HG03520 (cell line): ENCODE data around the gene CCDC6.
"Not testable (repeated sequence)": the region's sequence is repeated elsewhere in the genome, so short reads cannot be mapped to it uniquely, and the experiment has no call there.

Experiments
- ATAC-seq: cut with Tn5 transposase; IDR thresholded peaks from one replicate; pipeline ENCODE4 v1.9.1; 2021; ENCODE audit warnings: mild to moderate bottlenecking, moderate library complexity; ENCODE audit not compliant: unreplicated experiment

The CCDC6 gene

DNA sequence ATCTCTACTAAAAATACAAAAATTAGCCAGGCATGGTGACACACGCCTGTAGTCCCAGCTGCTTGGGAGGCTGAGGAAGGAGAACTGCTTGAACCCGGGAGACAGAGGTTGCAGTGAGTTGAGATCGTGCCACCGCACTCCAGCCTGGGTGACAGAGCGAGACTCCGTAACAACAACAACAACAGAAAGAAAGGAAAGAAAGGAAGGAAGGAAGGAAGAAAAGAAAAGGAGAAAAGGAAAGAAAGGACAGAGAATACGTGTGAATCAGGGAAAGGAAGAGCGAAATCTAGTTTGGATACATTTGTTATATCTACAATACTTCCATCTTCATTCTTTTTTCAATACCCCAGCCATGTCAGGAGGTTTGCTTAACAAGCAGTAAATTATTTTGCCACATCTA lies 21.5 kb downstream of the CCDC6 start:
- not testable (repeated sequence) for ATAC-seq

GRCh38 chr10:59881640-59882039 lies 24.7 kb downstream of the CCDC6 start:
- ATAC-seq = no peak

DNA sequence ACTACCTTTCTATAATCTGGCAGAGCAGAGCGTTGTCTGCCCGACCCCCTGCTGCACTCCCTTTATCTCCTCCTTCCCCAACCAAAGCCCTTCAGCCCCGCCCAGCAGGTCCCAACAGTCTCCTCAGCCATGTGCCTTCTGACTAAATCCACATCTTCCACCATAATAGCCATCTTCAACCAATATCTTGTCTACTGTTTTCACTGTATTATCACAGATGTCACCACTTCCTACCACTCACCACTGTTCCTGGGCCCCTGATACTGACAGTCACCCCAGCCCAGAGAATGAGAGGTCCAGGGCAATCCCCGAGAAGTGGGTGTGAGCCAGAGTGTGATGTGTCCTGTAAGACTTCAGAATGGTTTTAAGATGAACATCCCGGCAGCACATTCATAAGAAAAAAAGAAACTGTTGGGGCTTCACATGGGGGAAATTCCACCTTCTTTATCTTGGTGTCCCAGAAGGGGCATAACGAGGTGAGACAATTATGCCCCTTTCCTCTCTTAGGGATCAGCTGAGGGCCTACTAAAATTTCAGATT lies 25.3 kb downstream of the CCDC6 start:
- ATAC-seq = peak; percentile 61

DNA sequence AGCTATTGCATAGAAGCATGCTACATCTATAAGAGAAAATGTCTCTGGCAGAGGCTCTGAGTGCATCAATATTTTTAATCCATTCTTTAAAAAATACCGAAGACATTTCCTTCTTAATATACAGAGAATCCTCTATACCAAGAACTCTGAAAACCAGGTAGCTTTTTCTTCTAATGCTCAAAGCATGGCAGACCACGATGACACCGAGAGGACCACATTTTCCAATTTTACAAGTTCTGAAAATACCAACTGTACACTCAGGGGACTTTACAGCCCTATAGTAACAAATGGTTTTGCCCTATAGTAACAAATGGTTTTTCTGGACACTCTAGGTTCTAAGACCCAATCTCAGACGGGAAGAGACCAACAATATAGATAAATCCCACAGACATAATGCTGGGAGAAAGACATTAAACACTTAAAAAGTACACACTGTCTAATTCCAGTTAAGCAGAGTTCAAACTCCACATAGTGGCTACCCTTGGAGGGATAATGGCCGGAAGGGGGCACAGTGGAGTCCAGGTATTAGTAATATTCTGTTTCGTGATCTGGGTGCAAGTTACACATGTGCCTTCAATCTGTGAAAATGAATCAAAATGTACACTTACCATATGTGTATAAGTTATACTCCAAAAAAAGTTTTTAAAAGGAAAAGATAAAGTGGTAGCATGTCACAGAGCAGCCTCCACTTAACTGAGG lies 26.2 kb downstream of the CCDC6 start:
- ATAC-seq = no peak

DNA sequence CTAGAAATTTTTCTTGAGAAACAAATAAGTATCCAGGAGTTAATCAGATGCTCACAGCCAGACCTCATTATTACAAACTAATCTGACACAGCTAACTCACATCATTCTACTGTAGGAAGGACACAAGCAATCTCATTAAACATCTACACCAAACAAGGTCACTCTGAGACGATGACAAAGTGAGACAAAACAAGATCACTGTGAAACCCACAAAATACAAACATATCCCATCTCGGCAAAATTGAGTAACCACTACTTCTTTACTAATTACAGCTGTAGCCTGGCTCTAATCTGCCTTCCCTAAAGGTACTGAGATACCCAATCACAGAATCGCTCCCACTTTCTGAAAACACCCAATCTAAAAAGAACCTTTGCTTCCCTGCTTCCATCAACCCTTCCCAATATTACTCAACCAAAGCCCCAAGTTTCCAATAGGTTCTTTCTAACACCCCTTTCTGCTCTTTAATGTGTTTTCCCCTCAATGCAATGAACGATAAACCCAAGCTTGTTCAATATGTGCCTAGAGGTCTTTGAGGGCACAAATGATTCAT lies 26.9 kb downstream of the CCDC6 start:
- peak; percentile 37 for ATAC-seq

DNA sequence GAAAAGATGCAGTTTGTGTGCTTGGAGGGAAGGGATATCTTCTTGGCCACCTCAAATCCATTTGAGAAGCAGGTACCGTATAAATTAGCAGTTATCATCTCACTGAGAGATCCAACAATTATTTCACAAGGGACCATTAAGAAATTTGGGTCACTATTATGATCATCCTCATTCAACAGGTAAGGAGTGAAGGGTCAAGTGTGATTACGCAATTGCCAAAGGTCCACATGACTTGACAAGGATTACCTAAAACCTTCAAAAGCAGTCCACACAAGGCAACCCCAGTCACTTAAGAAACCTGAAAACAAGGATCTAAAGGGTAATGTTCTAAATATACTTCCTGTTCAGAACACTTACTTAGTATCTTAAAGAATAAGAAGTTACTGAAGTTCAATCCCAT lies 27.4 kb downstream of the CCDC6 start:
- ATAC-seq = no peak

GRCh38 chr10:59878289-59878688 lies 28.1 kb downstream of the CCDC6 start:
- no peak for ATAC-seq

DNA sequence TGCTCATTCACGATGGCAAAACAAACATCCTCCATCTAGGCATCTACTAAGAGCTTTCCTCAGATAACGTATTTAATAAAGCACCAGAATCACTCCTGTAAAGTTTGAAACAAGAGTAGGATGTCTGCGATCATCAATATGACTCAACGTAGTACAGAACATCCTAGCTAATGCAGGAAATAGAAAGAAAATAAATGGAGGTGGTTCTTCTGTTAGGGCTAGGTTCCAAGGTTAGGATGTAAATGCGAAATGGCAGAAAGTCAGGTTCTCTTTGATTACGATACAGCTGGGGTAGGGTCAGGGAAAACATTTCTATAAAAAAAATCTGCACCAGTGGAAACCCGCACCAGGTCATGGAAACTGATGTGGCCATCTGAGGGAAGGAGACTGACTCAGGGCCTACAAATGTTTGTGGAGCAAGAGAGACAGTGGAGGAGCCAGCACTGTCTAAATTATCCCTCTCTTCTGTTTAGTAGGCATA lies 29.1 kb downstream of the CCDC6 start:
- no peak for ATAC-seq

DNA sequence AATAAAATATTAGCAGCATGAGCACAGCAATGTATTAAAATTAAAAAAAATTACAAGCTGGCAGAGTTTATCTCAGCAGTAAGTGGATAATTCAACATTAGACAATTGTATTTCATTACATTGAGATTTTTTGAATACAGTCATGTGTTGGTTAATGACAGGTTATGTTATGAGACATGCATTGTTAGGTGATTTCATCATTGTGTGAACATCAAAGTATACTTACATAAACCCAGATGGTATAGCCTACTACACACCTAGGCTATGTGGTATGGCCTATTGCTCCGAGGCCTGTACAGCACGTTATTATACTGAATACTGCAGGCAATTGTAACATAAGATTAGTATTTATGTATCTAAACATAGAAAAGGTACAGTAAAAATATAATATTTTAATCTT lies 29.7 kb downstream of the CCDC6 start:
- no peak for ATAC-seq

DNA sequence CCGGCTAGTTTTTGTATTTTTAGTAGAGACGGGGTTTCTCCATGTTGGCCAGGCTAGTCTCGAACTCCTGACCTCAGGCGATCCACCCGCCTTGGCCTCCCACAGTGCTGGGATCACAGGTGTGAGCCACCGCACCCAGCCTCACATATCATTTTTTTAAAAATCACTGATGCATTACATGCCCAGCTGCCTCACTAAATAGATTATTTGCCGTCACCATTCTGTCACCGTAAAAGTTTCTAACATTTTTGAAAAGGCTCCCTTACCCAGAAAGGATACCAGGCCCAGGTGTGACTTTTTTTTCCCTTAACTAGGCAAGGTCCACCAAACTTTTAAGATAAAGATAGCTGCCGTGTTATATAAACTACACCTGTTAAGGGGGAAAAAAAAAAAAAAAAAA lies 30.1 kb downstream of the CCDC6 start:
- not testable (repeated sequence) for ATAC-seq

- peak; percentile 62 for ATAC-seq
Measured at GRCh38 chr10:59873896-59874295, 32.5 kb downstream of the CCDC6 start.

GRCh38 chr10:59872892-59873463 lies 33.4 kb downstream of the CCDC6 start:
- no peak for ATAC-seq

GRCh38 chr10:59870152-59870551 lies 36.2 kb downstream of the CCDC6 start:
- no peak for ATAC-seq

DNA sequence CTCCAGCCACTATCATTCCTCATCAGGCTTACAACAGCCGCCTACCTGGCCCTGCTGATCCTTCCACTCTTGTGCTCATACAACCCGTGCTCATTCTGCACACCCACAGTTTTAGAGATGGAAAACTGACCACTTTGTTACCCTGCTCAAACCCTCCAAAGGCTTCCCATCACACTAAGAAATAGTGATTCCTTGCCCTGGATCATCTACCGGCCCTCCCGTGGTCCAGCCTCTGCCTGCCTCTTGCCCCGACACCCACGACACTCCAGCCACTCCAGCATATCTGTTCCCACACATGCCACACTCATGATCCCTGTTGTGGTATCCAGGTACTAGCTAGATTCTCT lies 36.8 kb downstream of the CCDC6 start:
- ATAC-seq = no peak

DNA sequence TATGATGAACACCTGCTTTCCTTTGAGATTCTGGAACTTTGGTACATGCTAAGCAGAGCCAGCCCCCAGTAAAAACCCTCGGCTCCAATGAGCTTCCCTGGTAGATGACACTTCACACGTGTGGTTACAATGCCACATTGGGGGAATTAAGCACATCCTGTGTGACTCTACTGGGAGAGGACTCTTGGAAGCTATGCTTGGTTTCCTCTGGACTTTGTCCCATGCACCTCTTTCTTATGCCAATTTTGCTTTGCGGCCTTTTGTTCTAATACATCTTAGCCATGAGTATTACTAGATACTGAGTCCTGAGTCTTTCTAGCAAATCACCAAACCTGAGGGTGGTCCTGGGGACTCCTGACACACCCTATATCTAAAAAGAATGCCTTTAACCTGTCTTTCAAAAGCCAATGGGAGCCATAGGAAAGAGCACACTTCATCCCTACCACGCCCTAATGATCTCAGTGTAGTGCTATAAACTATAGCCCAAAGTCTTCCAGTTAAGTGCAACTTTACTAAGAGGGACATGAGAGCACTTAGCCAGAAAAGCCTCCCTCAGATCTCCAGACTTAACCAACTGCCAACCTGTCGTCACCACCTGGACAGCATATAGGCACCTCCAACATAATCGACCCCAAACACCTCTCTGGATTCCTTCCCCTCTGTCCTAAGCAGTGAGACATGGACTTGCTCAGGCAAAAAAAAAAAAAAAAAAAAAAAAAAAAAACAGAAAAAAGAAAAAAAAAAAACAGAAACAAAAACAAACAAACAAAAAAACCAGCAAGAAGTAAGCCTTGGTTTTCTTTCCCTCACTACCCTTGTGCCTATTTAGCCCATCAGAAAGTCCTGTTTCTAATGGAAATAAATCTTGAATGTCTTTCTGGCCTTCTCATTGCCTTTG lies 37.4 kb downstream of the CCDC6 start:
- no peak for ATAC-seq

DNA sequence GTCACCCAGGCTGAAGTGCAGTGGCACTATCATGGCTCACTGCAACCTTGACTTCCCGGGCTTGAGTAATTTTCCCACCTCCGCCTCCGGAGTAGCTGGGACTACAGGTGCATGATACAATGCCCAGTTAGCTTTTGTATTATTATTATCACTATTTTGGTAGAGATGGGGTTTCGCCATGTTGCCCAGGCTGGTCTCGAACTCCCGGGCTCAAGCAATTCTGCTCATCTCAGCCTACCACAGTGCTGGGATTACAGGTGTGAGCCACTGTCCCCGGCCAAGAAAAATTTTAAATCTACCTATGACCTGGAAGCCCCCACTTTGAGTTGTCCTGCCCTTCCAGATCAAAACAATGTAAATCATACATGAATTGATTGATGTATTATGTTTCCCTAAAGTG lies 38.8 kb downstream of the CCDC6 start:
- no peak for ATAC-seq

DNA sequence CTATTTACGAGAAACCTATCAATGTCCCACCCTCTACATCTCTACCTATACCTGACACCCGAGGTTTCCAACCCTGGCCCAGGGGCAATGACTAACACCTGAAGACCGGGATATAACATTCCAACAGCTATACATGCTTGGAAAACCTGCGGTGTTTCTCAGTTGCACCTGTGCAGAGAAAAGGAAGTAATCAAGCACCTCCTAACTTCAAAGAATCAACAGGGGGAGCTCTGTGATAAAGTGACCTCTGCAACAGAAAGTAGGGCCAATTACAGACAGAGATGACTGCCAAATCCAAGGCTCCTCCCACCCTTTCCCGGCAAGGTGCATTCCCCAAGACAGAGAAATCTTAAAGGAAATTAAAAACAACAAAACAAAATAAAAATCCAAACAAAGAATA lies 41.3 kb downstream of the CCDC6 start:
- ATAC-seq = peak; percentile 61

GRCh38 chr10:59864141-59864962 lies 42.0 kb downstream of the CCDC6 start:
- no peak for ATAC-seq

GRCh38 chr10:59859570-59859969 lies 46.8 kb downstream of the CCDC6 start:
- ATAC-seq = no peak

DNA sequence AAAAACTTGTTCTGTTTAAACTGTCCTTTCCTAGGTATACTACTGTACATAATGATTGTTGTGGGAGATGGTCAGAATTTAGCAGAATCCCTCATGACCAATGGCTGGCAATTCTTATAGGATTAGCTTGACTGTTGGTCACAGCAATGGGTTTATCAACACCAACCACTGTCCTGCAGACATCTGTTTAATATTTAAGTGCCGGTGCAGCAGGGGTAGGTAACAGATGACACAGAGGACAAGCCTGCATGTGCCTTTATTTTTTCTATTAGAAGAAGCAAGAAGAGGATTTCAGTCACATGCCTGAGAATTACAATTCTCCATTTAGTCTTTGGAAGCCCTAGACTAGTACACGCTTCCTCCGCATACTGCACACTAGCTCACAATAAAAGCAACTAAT lies 48.4 kb downstream of the CCDC6 start:
- no peak for ATAC-seq
